Lung (tissue), 12 donors: Measurements from ENCODE around the gene FAM78A. TPM values are rescaled to one million over a fixed set of nuclear protein-coding genes. Genes with fewer than 3 reads are reported as not detected.
"Not testable (repeated sequence)": the region's sequence is repeated elsewhere in the genome, so short reads cannot be mapped to it uniquely, and the experiment has no call there.

Experiments used
- ATAC-seq: fragments of 200-7000 bp; cut with Tn5 transposase; one replicate; pipeline ENCODE4 v1.9.1; 2020; ENCODE audit warnings: moderate number of reproducible peaks; ENCODE audit not compliant: insufficient read depth, low FRiP score
- DNase-seq, 3 donors: peaks; one replicate each; pipeline ENCODE4 v3.0.0-alpha.2; 2013 to 2017
- H3K27ac ChIP-seq, 2 donors: one replicate each; pipeline ENCODE4 v1.5.1; 2013; ENCODE audit warnings: mild to moderate bottlenecking in 2 of 2, moderate library complexity in 2 of 2, control low read depth in 1 of 2, inconsistent platforms in 1 of 2, low read depth in 1 of 2, low read length in 1 of 2
- H3K27me3 ChIP-seq, 3 donors: one replicate each; pipeline ENCODE4 v1.5.1; 2013; ENCODE audit warnings: low read length in 2 of 3; ENCODE audit not compliant: control insufficient read depth in 3 of 3, insufficient read depth in 3 of 3
- H3K36me3 ChIP-seq, 4 donors: one replicate each; pipeline ENCODE4 v1.5.1; 2013; ENCODE audit warnings: low read length in 4 of 4, mild to moderate bottlenecking in 1 of 4, moderate library complexity in 1 of 4; ENCODE audit not compliant: control insufficient read depth in 4 of 4, insufficient read depth in 4 of 4
- H3K4me1 ChIP-seq, 5 donors: one replicate each; pipeline ENCODE4 v1.5.1; 2013; ENCODE audit warnings: low read length in 5 of 5, mild to moderate bottlenecking in 2 of 5, moderate library complexity in 1 of 5; ENCODE audit not compliant: control insufficient read depth in 5 of 5, insufficient read depth in 5 of 5
- H3K4me3 ChIP-seq: one replicate; pipeline ENCODE4 v1.5.1; 2013; ENCODE audit warnings: mild to moderate bottlenecking, control low read depth, moderate library complexity
- H3K9ac ChIP-seq, 2 donors: one replicate each; pipeline ENCODE4 v1.5.1; 2013; ENCODE audit warnings: low read length in 2 of 2, control low read depth in 1 of 2; ENCODE audit not compliant: insufficient read depth in 1 of 2
- H3K9me3 ChIP-seq, 4 donors: one replicate each; pipeline ENCODE4 v1.5.1; 2013; ENCODE audit warnings: low read length in 3 of 4, mild to moderate bottlenecking in 1 of 4, moderate library complexity in 1 of 4; ENCODE audit not compliant: control insufficient read depth in 4 of 4, insufficient read depth in 3 of 4
- CTCF ChIP-seq: IDR thresholded peaks from 2 replicates; pipeline ENCODE4 v1.5.1; 2012; ENCODE audit warnings: mild to moderate bottlenecking; ENCODE audit errors: control extremely low read depth, extremely low read depth
- WGBS, 2 donors: extraction: QIAGEN DNeasy Blood & Tissue Kit; methylation state at CpG; one replicate each; pipeline ENCODE4 v1.1.7; 2013; 5-methylcytosine and 5-hydroxymethylcytosine counted together
- polyA plus RNA-seq, 2 donors: library from polyadenylated mRNA; stranded (reverse); fragments of 200-250 nt; gene quantifications; one replicate each; pipeline ENCODE4 v1.2.1, GENCODE V29; 2013
- total RNA-seq, 2 donors: library from RNA; depleted of rRNA in 1 of 2; stranded (reverse); fragments of >200 nt in 1 of 2; gene quantifications; one replicate each; pipeline ENCODE4 v1.2.1, GENCODE V29; 2014 to 2021
- donor health status: control.
- donor health status: control.
- donor health status: Bipolar disorder and iron deficiency.
- donor health status: healthy.
- donor health status: DM: yes; HTN: yes; CAD: no.

The FAM78A gene
- total and polyA plus RNA-seq, 4 donors: 5.4 to 10.8 (median 7.8) TPM

- Histone ChIP-seq H3K9me3 (no peaks in the 10 kb centered on the region), H3K9ac (no peak overlapping the region), H3K27me3 (no peaks in the 10 kb centered on the region), H3K27ac (peak overlapping the region; percentile 43 to 47), H3K4me3 (no peak overlapping the region), H3K4me1 (peaks cover 0 to 12% (median 5%) of the 10 kb centered on the region in 5 donors), H3K36me3 (peaks cover 0 to under 1% (median 0%) of the 10 kb centered on the region in 4 donors)
- TF ChIP-seq CTCF: no peak
- ATAC-seq: no peak
- 33 to 66% methylated on average over 14 of the region's 14 CpGs for WGBS, 2 donors
- no peak for DNase-seq
These were observed 22.3 kb downstream of the FAM78A start for GRCh38 chr9:131253891-131254491.

GRCh38 chr9:131252120-131252519 is 24.2 kb downstream of the FAM78A start:
- Histone ChIP-seq H3K36me3 (no peaks in the 10 kb centered on the region), H3K9me3 (no peaks in the 10 kb centered on the region), H3K9ac (no peak overlapping the region), H3K4me1 (peaks cover 0 to 8% (median 3%) of the 10 kb centered on the region in 5 donors), H3K27ac (peak overlapping the region in 1 of 2 donors; percentile 37), H3K4me3 (no peak overlapping the region), H3K27me3 (no peaks in the 10 kb centered on the region)
- TF ChIP-seq CTCF: no peak
- WGBS, 2 donors: 51 to 74% methylated on average over 22 to 23 of the region's 23 CpGs
- no peak for DNase-seq
- ATAC-seq: no peak

- TF ChIP-seq CTCF: no peak
- Histone ChIP-seq H3K36me3 (no peaks in the 10 kb centered on the region), H3K4me1 (no peaks in the 10 kb centered on the region), H3K9ac (no peak overlapping the region), H3K27ac (no peak overlapping the region), H3K9me3 (no peaks in the 10 kb centered on the region), H3K4me3 (no peak overlapping the region), H3K27me3 (no peaks in the 10 kb centered on the region)
- DNase-seq (no peak), ATAC-seq (no peak)
- 94 to 95% methylated on average over 4 of the region's 4 CpGs for WGBS, 2 donors
These were observed 29.7 kb downstream of the FAM78A start for GRCh38 chr9:131246618-131247017.

GRCh38 chr9:131244331-131244730 is 32.0 kb downstream of the FAM78A start:
- H3K9ac ChIP-seq, H3K27me3 ChIP-seq, H3K36me3 ChIP-seq, H3K4me3 ChIP-seq, H3K4me1 ChIP-seq, DNase-seq, H3K27ac ChIP-seq, H3K9me3 ChIP-seq, ATAC-seq: not testable (repeated sequence)
- WGBS, 2 donors: 94 to 96% methylated on average over 5 of the region's 5 CpGs
